GM18951 (cell line): Measurements from ENCODE around the gene GBP1.
A peak's percentile ranks its signal among the peaks of the same experiment; 100 is the strongest.
"Not testable (repeated sequence)": the region's sequence is repeated elsewhere in the genome, so short reads cannot be mapped to it uniquely, and the experiment has no call there.

Source experiments
- POLR2A ChIP-seq: IDR thresholded peaks from 4 replicates; pipeline ENCODE4 v1.6.1; 2011; ENCODE audit warnings: mild to moderate bottlenecking; ENCODE audit not compliant: insufficient read length, insufficient read depth; ENCODE audit errors: extremely low read depth
- in situ Hi-C: fragments of 300-500 bp; cut with MboI; formaldehyde crosslinking; loops from one replicate; pipeline ENCODE4 v1.12.0; 2022; ENCODE audit warnings: low sequenced_read_pairs, mixed read lengths, inconsistent platforms; ENCODE audit not compliant: unreplicated experiment

GBP1 gene

GRCh38 chr1:89070509-89070908, 5.5 kb upstream of the GBP1 start:
- TF ChIP-seq POLR2A = no peak
- in situ Hi-C loops = no loop called here

- in situ Hi-C loops = no loop called here
- TF ChIP-seq POLR2A = no peak
Observed at GRCh38 chr1:89069951-89070350, 4.9 kb upstream of the GBP1 start.

- no peak for TF ChIP-seq POLR2A
- in situ Hi-C loops = no loop called here
Observed at GRCh38 chr1:89068291-89068690, 3.3 kb upstream of the GBP1 start.

GRCh38 chr1:89064632-89065031, 376 bp downstream of the GBP1 start:
- TF ChIP-seq POLR2A = peak; percentile 18
- in situ Hi-C loops = no loop called here

GRCh38 chr1:89063094-89063493, 1.9 kb downstream of the GBP1 start:
- no peak for TF ChIP-seq POLR2A
- in situ Hi-C loops = no loop called here

GRCh38 chr1:89060091-89060490, 4.9 kb downstream of the GBP1 start:
- in situ Hi-C loops = no loop called here
- no peak for TF ChIP-seq POLR2A

GRCh38 chr1:89051955-89052312, 13.1 kb downstream of the GBP1 start:
- in situ Hi-C loops = no loop called here
- TF ChIP-seq POLR2A = no peak

GRCh38 chr1:89051300-89051954, 13.6 kb downstream of the GBP1 start:
- in situ Hi-C loops = no loop called here
- no peak for TF ChIP-seq POLR2A

- no peak for TF ChIP-seq POLR2A
- in situ Hi-C loops = no loop called here
Observed at GRCh38 chr1:89050649-89051033, 14.4 kb downstream of the GBP1 start.

GRCh38 chr1:89049901-89050648, 14.9 kb downstream of the GBP1 start:
- in situ Hi-C loops = not testable (repeated sequence)

GRCh38 chr1:89049187-89049586, 15.8 kb downstream of the GBP1 start:
- in situ Hi-C loops = not testable (repeated sequence)

- in situ Hi-C loops = no loop called here
- no peak for TF ChIP-seq POLR2A
Observed at GRCh38 chr1:89047734-89048133, 17.3 kb downstream of the GBP1 start.

- in situ Hi-C loops = not testable (repeated sequence)
Observed at GRCh38 chr1:89046318-89047183, 18.5 kb downstream of the GBP1 start.
